Measurements from ENCODE around the gene TMEM61.
A peak's percentile ranks its signal among the peaks of the same experiment; 100 is the strongest.
"Not testable (repeated sequence)": the region's sequence is repeated elsewhere in the genome, so short reads cannot be mapped to it uniquely, and the experiment has no call there.

The TMEM61 gene

GRCh38 chr1:54980528-54981241, at the start of gene TMEM61:
Gene TMEM61, plus strand, starts transcription at chr1:54980628. Its CDS starts 438 bp downstream, at chr1:54981066.
- DNase-seq, result peak in 1 of 2 donors; percentile 1

- no peak for DNase-seq
Observed at GRCh38 chr1:54931275-54931840, 49.1 kb upstream of the TMEM61 start.

- not testable (repeated sequence) for DNase-seq
Observed at GRCh38 chr1:54934081-54934480, 46.3 kb upstream of the TMEM61 start.

GRCh38 chr1:54934869-54935268, 45.6 kb upstream of the TMEM61 start:
- no peak for DNase-seq

- no peak for DNase-seq
Observed at GRCh38 chr1:54936791-54937190, 43.6 kb upstream of the TMEM61 start.

- DNase-seq, result no peak
Observed at GRCh38 chr1:54937469-54937868, 43.0 kb upstream of the TMEM61 start.

GRCh38 chr1:54938955-54939354, 41.5 kb upstream of the TMEM61 start:
- DNase-seq, result not testable (repeated sequence)

- DNase-seq, result no peak
Observed at GRCh38 chr1:54940042-54940441, 40.4 kb upstream of the TMEM61 start.

GRCh38 chr1:54942976-54943375, 37.5 kb upstream of the TMEM61 start:
- no peak for DNase-seq

GRCh38 chr1:54944610-54945392, 35.6 kb upstream of the TMEM61 start:
- peak; percentile 65 to 70 for DNase-seq

GRCh38 chr1:54945393-54945936, 35.0 kb upstream of the TMEM61 start:
- DNase-seq, result no peak

GRCh38 chr1:54947540-54947939, 32.9 kb upstream of the TMEM61 start:
- DNase-seq, result no peak

GRCh38 chr1:54949053-54949452, 31.4 kb upstream of the TMEM61 start:
- DNase-seq, result peak in 1 of 2 donors; percentile 29

- DNase-seq, result no peak
Observed at GRCh38 chr1:54950006-54950368, 30.4 kb upstream of the TMEM61 start.

- peak; percentile 55 to 59 for DNase-seq
Observed at GRCh38 chr1:54950369-54951163, 29.9 kb upstream of the TMEM61 start.

- DNase-seq, result no peak
Observed at GRCh38 chr1:54951810-54952226, 28.6 kb upstream of the TMEM61 start.

GRCh38 chr1:54952950-54953718, 27.3 kb upstream of the TMEM61 start:
- DNase-seq, result no peak

GRCh38 chr1:54953846-54954245, 26.6 kb upstream of the TMEM61 start:
- DNase-seq, result no peak

- no peak for DNase-seq
Observed at GRCh38 chr1:54955359-54955758, 25.1 kb upstream of the TMEM61 start.

- DNase-seq, result no peak
Observed at GRCh38 chr1:54956726-54957125, 23.7 kb upstream of the TMEM61 start.

- DNase-seq, result no peak
Observed at GRCh38 chr1:54959241-54959640, 21.2 kb upstream of the TMEM61 start.

All from CD4-positive, alpha-beta T cell treated with Interleukin-4 for 1 hour (primary cell).